IMR-90 (cell line): ENCODE data around the gene TP53AIP1. TPM values are rescaled to one million over a fixed set of nuclear protein-coding genes. Genes with fewer than 3 reads are reported as not detected.

Experiments used
- ATAC-seq: fragments of 200-7000 bp; cut with Tn5 transposase; 2 replicates; pipeline ENCODE4 v1.9.1; 2020; ENCODE audit warnings: low read depth, mild to moderate bottlenecking, moderate library complexity
- BruUV-seq: library from RNA; stranded (reverse); fragments of 400-500 nt; replicated peaks from 2 replicates; lab custom pipeline; 2021; lab: Mats Ljungman, UMichigan
- CTCF ChIA-PET: fragments of 300-600 bp; formaldehyde crosslinking; extraction: SDS; loops from one replicate; lab custom pipeline; 2021; ENCODE audit warnings: antibody characterized with exemption; lab: Yijun Ruan, JAX
- POLR2A ChIA-PET: fragments of 300-600 bp; sonication (Branson Sonifier 250); formaldehyde crosslinking; loops from one replicate; lab custom pipeline; 2022; ENCODE audit warnings: antibody characterized with exemption; ENCODE audit not compliant: unreplicated experiment; lab: Charles Lee
- DNase-seq: peaks from one replicate; pipeline ENCODE4 v3.0.0; 2013
- H2AFZ ChIP-seq: replicated peaks from 2 replicates; pipeline ENCODE3; 2013; ENCODE audit warnings: low read length, mild to moderate bottlenecking; ENCODE audit not compliant: poor library complexity
- H2AK5ac ChIP-seq: 2 replicates; pipeline ENCODE4 v1.6.1; 2013; ENCODE audit warnings: low read depth, low read length, inconsistent platforms
- H2AK9ac ChIP-seq: replicated peaks from 2 replicates; pipeline ENCODE3; 2013; ENCODE audit warnings: mild to moderate bottlenecking, low read depth, low read length, moderate library complexity; ENCODE audit not compliant: poor library complexity
- H2BK120ac ChIP-seq: 2 replicates; pipeline ENCODE4 v1.6.1; 2013; ENCODE audit warnings: low read depth, low read length, inconsistent platforms
- H2BK15ac ChIP-seq: 3 replicates; pipeline ENCODE4 v1.6.1; 2013; ENCODE audit warnings: low read depth, low read length, inconsistent platforms
- H2BK20ac ChIP-seq: 2 replicates; pipeline ENCODE4 v1.6.1; 2013; ENCODE audit warnings: low read depth, mild to moderate bottlenecking, inconsistent platforms, low read length, moderate library complexity
- H2BK5ac ChIP-seq: 2 replicates; pipeline ENCODE4 v1.6.1; 2013; ENCODE audit warnings: mild to moderate bottlenecking, low read depth, low read length, inconsistent platforms; ENCODE audit not compliant: poor library complexity, severe bottlenecking
- H3K14ac ChIP-seq: replicated peaks from 2 replicates; pipeline ENCODE4 v1.6.1; 2013; ENCODE audit warnings: low read depth, low read length, inconsistent platforms
- H3K18ac ChIP-seq: 2 replicates; pipeline ENCODE4 v1.6.1; 2013; ENCODE audit warnings: low read depth, low read length, control low read depth
- H3K23ac ChIP-seq: 2 replicates; pipeline ENCODE4 v1.6.1; 2013; ENCODE audit warnings: low read depth, low read length, inconsistent platforms
- H3K27ac ChIP-seq: 2 replicates; pipeline ENCODE4 v1.5.1; 2013; ENCODE audit warnings: mild to moderate bottlenecking, control low read depth, low read length; ENCODE audit not compliant: insufficient read depth
- H3K27me3 ChIP-seq: 2 replicates; pipeline ENCODE4 v1.6.1; 2013; ENCODE audit warnings: low read length; ENCODE audit not compliant: control insufficient read depth, insufficient read depth
- H3K36me3 ChIP-seq: 2 replicates; pipeline ENCODE4 v1.6.1; 2013; ENCODE audit warnings: low read length, mixed read lengths; ENCODE audit not compliant: control insufficient read depth, insufficient read depth
- H3K4ac ChIP-seq: 2 replicates; pipeline ENCODE4 v1.6.1; 2013; ENCODE audit warnings: low read depth, low read length, inconsistent platforms
- H3K4me1 ChIP-seq: 2 replicates; pipeline ENCODE4 v1.6.1; 2013; ENCODE audit warnings: low read length, mixed read lengths; ENCODE audit not compliant: control insufficient read depth, insufficient read depth
- H3K4me2 ChIP-seq: 2 replicates; pipeline ENCODE4 v1.6.1; 2013; ENCODE audit warnings: low read depth, mild to moderate bottlenecking, control low read depth, low read length, moderate library complexity
- H3K4me3 ChIP-seq: 2 replicates; pipeline ENCODE4 v1.5.1; 2013; ENCODE audit warnings: low read depth, mild to moderate bottlenecking, control low read depth, low read length, moderate library complexity; ENCODE audit not compliant: insufficient read depth
- H3K56ac ChIP-seq: 2 replicates; pipeline ENCODE4 v1.6.1; 2013; ENCODE audit warnings: low read length, inconsistent platforms; ENCODE audit not compliant: insufficient read depth; ENCODE audit errors: extremely low read depth
- H3K79me1 ChIP-seq, 2 experiments: 2 replicates each; pipeline ENCODE4 v1.6.1; 2013; ENCODE audit warnings: low read length in 2 of 2, inconsistent platforms in 1 of 2, low read depth in 1 of 2
- H3K9ac ChIP-seq: 2 replicates; pipeline ENCODE4 v1.6.1; 2013; ENCODE audit warnings: low read depth, low read length, control low read depth
- H3K9me1 ChIP-seq: 2 replicates; pipeline ENCODE4 v1.6.1; 2013; ENCODE audit warnings: low read length, inconsistent platforms; ENCODE audit not compliant: insufficient read depth
- H3K9me3 ChIP-seq: 2 replicates; pipeline ENCODE4 v1.6.1; 2013; ENCODE audit warnings: low read length; ENCODE audit not compliant: control insufficient read depth, insufficient read depth
- H4K20me1 ChIP-seq: 2 replicates; pipeline ENCODE4 v1.6.1; 2013; ENCODE audit warnings: low read length, inconsistent platforms; ENCODE audit not compliant: insufficient read depth
- H4K5ac ChIP-seq: 2 replicates; pipeline ENCODE4 v1.6.1; 2013; ENCODE audit warnings: mild to moderate bottlenecking, low read depth, low read length, control low read depth
- H4K8ac ChIP-seq, 2 experiments: 2 replicates each; pipeline ENCODE4 v1.6.1; 2013; ENCODE audit warnings: low read depth in 2 of 2, low read length in 2 of 2, control low read depth in 1 of 2, inconsistent platforms in 1 of 2
- H4K91ac ChIP-seq: 2 replicates; pipeline ENCODE4 v1.6.1; 2013; ENCODE audit warnings: low read depth, low read length, inconsistent platforms; ENCODE audit not compliant: insufficient read depth
- BHLHE40 ChIP-seq: fragments of 150-350 bp; IDR thresholded peaks from 2 replicates; pipeline ENCODE4 v1.6.1; 2016; ENCODE audit warnings: mild to moderate bottlenecking, low read depth, low read length
- CEBPB ChIP-seq: IDR thresholded peaks from 2 replicates; pipeline ENCODE4 v1.6.1; 2012; ENCODE audit warnings: low read depth, low read length, improper control_type of control experiment
- CTCF ChIP-seq: conservative IDR thresholded peaks from 2 replicates; pipeline ENCODE4 v1.5.1; 2012; ENCODE audit warnings: mild to moderate bottlenecking, low read depth, low read length, improper control_type of control experiment
- FOS ChIP-seq: fragments of 150-350 bp; IDR thresholded peaks from 2 replicates; pipeline ENCODE4 v1.6.1; 2016; ENCODE audit warnings: low read depth, low read length
- MAFK ChIP-seq: IDR thresholded peaks from 2 replicates; pipeline ENCODE4 v1.6.1; 2012; ENCODE audit warnings: low read depth, low read length, improper control_type of control experiment
- MAZ ChIP-seq: IDR thresholded peaks from 2 replicates; pipeline ENCODE4 v1.6.1; 2012; ENCODE audit warnings: low read depth, mild to moderate bottlenecking, low read length, improper control_type of control experiment, moderate library complexity, borderline replicate concordance
- POLR2A ChIP-seq: IDR thresholded peaks from 2 replicates; pipeline ENCODE4 v1.6.1; 2012; ENCODE audit warnings: mild to moderate bottlenecking, low read depth, low read length
- RAD21 ChIP-seq: IDR thresholded peaks from 2 replicates; pipeline ENCODE4 v1.6.1; 2012; ENCODE audit warnings: low read length, improper control_type of control experiment
- RFX5 ChIP-seq: IDR thresholded peaks from 2 replicates; pipeline ENCODE4 v1.8.0; 2012; ENCODE audit warnings: low read depth, mild to moderate bottlenecking, low read length, moderate library complexity
- SMC3 ChIP-seq: fragments of 150-350 bp; IDR thresholded peaks from 2 replicates; pipeline ENCODE4 v1.6.1; 2016; ENCODE audit warnings: low read depth, mild to moderate bottlenecking, antibody characterized with exemption, low read length, moderate library complexity
- WGBS, 2 experiments: methylation state at CpG; one replicate each; pipeline versions ENCODE4 v1.1.5 to v1.1.7; 2013; ENCODE audit warnings: missing lambda C conversion rate in 2 of 2; ENCODE audit not compliant: insufficient read length in 1 of 2; ENCODE audit errors: extremely low coverage in 2 of 2; 5-methylcytosine and 5-hydroxymethylcytosine counted together
- dilution Hi-C: fragments of 300-500 bp; cut with HindIII; formaldehyde crosslinking; loops from one replicate; pipeline ENCODE4 v1.14.3; 2018; ENCODE audit warnings: low sequenced_read_pairs; ENCODE audit not compliant: unreplicated experiment
- in situ Hi-C: fragments of 300-500 bp; cut with MboI; formaldehyde crosslinking; loops from 3 replicates; pipeline ENCODE4 v1.14.3; 2019; ENCODE audit warnings: low sequenced_read_pairs, inconsistent platforms, mixed read lengths
- intact Hi-C: fragments of 100-400 bp; cut with micrococcal nuclease; formaldehyde crosslinking; loops from 2 replicates; pipeline ENCODE4 v1.10.0; 2022
- polyA plus RNA-seq, 3 experiments: library from polyadenylated mRNA; depleted of rRNA; stranded (reverse); fragments of >200 nt; gene quantifications; 2 replicates each; pipeline ENCODE4 v1.2.3, GENCODE V29; 2012; ENCODE audit warnings: low replicate concordance in 1 of 3
- total RNA-seq: library from RNA; depleted of rRNA; stranded (reverse); fragments of >200 nt; gene quantifications from 2 replicates; pipeline ENCODE4 v1.2.3, GENCODE V29; 2012
- TF ChIP-seq, protein P1 (sequence below): fragments of 150-350 bp; IDR thresholded peaks from 2 replicates; pipeline ENCODE4 v1.6.1; 2016; ENCODE audit warnings: low read depth, mild to moderate bottlenecking, low read length, moderate library complexity, borderline replicate concordance

The TP53AIP1 gene
- total and polyA plus RNA-seq, 2 of the 4 experiments (the other 2 are of a cell fraction) = not detected

DNA sequence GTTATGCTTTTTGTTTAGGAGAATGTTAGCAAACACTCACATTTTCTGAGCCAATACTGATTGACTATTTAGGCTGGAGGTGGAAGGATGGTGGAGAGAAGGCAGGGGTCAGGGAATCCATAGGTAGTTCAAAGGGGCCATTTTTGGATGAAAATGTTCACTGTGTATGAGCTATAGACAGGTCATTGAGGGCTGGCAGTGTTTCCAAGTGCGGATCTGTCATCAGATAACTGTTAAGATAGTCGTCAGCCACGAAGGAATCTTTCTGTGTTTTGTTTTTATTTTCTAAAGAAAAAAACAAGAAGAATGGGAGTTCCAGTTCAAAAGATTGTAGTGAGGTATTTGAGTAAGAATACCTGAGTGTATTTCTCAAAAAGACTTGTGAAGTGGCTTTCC is 48.4 kb downstream of the TP53AIP1 start:
- Histone ChIP-seq H2BK20ac (no peak overlapping the region), H3K27ac (no peak overlapping the region), H4K91ac (no peak overlapping the region), H3K4me1 (0 out of 2 replicates have a peak, but pooled peaks cover 1% of the 10 kb centered on the region), H4K8ac (no peak overlapping the region), H4K5ac (no peak overlapping the region), H2AK9ac (no peak overlapping the region), H3K14ac (no peak overlapping the region), H3K4me3 (no peak overlapping the region), H2BK15ac (no peak overlapping the region), H2BK120ac (no peak overlapping the region), H2AK5ac (no peak overlapping the region), H3K23ac (no peak overlapping the region), H2AFZ (no peak overlapping the region), H3K4ac (no peak overlapping the region), H3K4me2 (no peak overlapping the region), H3K18ac (no peak overlapping the region), H3K36me3 (no peaks in the 10 kb centered on the region), H2BK5ac (no peak overlapping the region), H3K9ac (no peak overlapping the region), H4K20me1 (no peaks in the 10 kb centered on the region), H3K9me3 (no peaks in the 10 kb centered on the region), H3K27me3 (peaks cover 32% of the 10 kb centered on the region), H3K79me1 (no peaks in the 10 kb centered on the region), H3K56ac (no peak overlapping the region), H3K9me1 (no peaks in the 10 kb centered on the region)
- dilution Hi-C loops (no loop called here), intact Hi-C loops (no loop called here), in situ Hi-C loops (no loop called here)
- CTCF ChIA-PET = no interaction called here
- BruUV-seq = no TSS peak
- DNase-seq (no peak), ATAC-seq (no peak)
- POLR2A ChIA-PET = no interaction called here
- no peak for TF ChIP-seq CTCF
- TF ChIP-seq MAZ = no peak
- no peak for TF ChIP-seq MAFK
- TF ChIP-seq RAD21 = no peak
- no peak for TF ChIP-seq POLR2A
- TF ChIP-seq SMC3 = no peak
- no peak for TF ChIP-seq RFX5
- TF ChIP-seq BHLHE40 = no peak
- TF ChIP-seq FOS = no peak
- TF ChIP-seq, protein P1, sequence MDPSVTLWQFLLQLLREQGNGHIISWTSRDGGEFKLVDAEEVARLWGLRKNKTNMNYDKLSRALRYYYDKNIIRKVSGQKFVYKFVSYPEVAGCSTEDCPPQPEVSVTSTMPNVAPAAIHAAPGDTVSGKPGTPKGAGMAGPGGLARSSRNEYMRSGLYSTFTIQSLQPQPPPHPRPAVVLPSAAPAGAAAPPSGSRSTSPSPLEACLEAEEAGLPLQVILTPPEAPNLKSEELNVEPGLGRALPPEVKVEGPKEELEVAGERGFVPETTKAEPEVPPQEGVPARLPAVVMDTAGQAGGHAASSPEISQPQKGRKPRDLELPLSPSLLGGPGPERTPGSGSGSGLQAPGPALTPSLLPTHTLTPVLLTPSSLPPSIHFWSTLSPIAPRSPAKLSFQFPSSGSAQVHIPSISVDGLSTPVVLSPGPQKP = no peak
- no peak for TF ChIP-seq CEBPB
- 81% methylated on average over 3 of the region's 3 CpGs; no CpG with 5 or more reads in 1 of the 2 experiments for WGBS, 2 experiments
